Bone marrow (tissue), 2 donors: ENCODE data around the gene CFAP65.

Source experiments
- DNase-seq, 2 donors: peaks; one replicate each; lab custom pipeline; 2025; lab: John Stamatoyannopoulos, UW

CFAP65 gene

GRCh38 chr2:218990052-218990451 lies 51.3 kb downstream of the CFAP65 start:
- no peak for DNase-seq

GRCh38 chr2:218988650-218989049 lies 52.7 kb downstream of the CFAP65 start:
- no peak for DNase-seq

GRCh38 chr2:218988164-218988563 lies 53.2 kb downstream of the CFAP65 start:
- no peak for DNase-seq

- DNase-seq, result no peak
Observed at GRCh38 chr2:218986148-218986761, 55.1 kb downstream of the CFAP65 start.

GRCh38 chr2:218985325-218986091 lies 55.8 kb downstream of the CFAP65 start:
- no peak for DNase-seq

- no peak for DNase-seq
Observed at GRCh38 chr2:218985021-218985324, 56.3 kb downstream of the CFAP65 start, which contains the start of gene FEV. Gene FEV (minus strand): TSS chr2:218985184. CDS start chr2:218985075, 109 bp downstream.

GRCh38 chr2:218984239-218985020 lies 56.9 kb downstream of the CFAP65 start:
- no peak for DNase-seq

- DNase-seq, result no peak
Observed at GRCh38 chr2:218983934-218984238, 57.4 kb downstream of the CFAP65 start.

GRCh38 chr2:218983263-218983933 lies 57.9 kb downstream of the CFAP65 start:
- DNase-seq, result no peak

GRCh38 chr2:218982586-218983262 lies 58.6 kb downstream of the CFAP65 start:
- DNase-seq, result no peak

- no peak for DNase-seq
Observed at GRCh38 chr2:218981881-218982585, 59.3 kb downstream of the CFAP65 start.

GRCh38 chr2:218981390-218981880 lies 59.9 kb downstream of the CFAP65 start:
- no peak for DNase-seq

GRCh38 chr2:218980735-218981389 lies 60.5 kb downstream of the CFAP65 start:
- no peak for DNase-seq

GRCh38 chr2:218979846-218980734 lies 61.2 kb downstream of the CFAP65 start:
- peak; percentile 61 to 68 for DNase-seq

GRCh38 chr2:218975060-218975777 lies 66.1 kb downstream of the CFAP65 start:
- no peak for DNase-seq

- DNase-seq, result no peak
Observed at GRCh38 chr2:218970894-218971293, 70.4 kb downstream of the CFAP65 start.

GRCh38 chr2:218964041-218964771 lies 77.1 kb downstream of the CFAP65 start:
- no peak for DNase-seq

GRCh38 chr2:218963601-218964000 lies 77.7 kb downstream of the CFAP65 start:
- DNase-seq, result no peak
